GM23338 (cell line): ENCODE data around the gene USP35.

Source experiments
- CREB1 ChIP-seq: fragments of 250-450 bp; sonication (Bioruptor Pico); IDR thresholded peaks from 2 replicates; pipeline ENCODE4 v1.5.0; 2020; ENCODE audit warnings: low read depth, mild to moderate bottlenecking, moderate library complexity
- CTCF ChIP-seq, 2 experiments: fragments of 200-600 bp in 1 of 2; sonication (generic) in 1 of 2; conservative IDR thresholded peaks; 2 replicates each; pipeline versions ENCODE4 v1.5.1 to v1.6.1; 2016 to 2017; ENCODE audit warnings: antibody characterized with exemption in 2 of 2, low read depth in 2 of 2, mild to moderate bottlenecking in 2 of 2, moderate library complexity in 1 of 2
- EZH2 ChIP-seq: fragments of 200-600 bp; sonication (generic); IDR thresholded peaks from one replicate; pipeline ENCODE4 v1.8.0; 2017; ENCODE audit warnings: antibody characterized with exemption, mild to moderate bottlenecking, low read depth; ENCODE audit not compliant: unreplicated experiment
- EZH2phosphoT487 ChIP-seq: fragments of 200-600 bp; sonication (generic); IDR thresholded peaks from one replicate; pipeline ENCODE4 v1.8.1; 2018; ENCODE audit warnings: antibody characterized with exemption; ENCODE audit not compliant: unreplicated experiment
- JUNB ChIP-seq: IDR thresholded peaks from one replicate; pipeline ENCODE4 v1.6.1; 2016; ENCODE audit warnings: antibody characterized with exemption; ENCODE audit not compliant: unreplicated experiment
- NANOG ChIP-seq: IDR thresholded peaks from 2 replicates; pipeline ENCODE4 v1.6.1; 2016; ENCODE audit warnings: antibody characterized with exemption, borderline replicate concordance
- POLR2AphosphoS5 ChIP-seq: IDR thresholded peaks from 2 replicates; pipeline ENCODE4 v1.6.1; 2016; ENCODE audit warnings: antibody characterized with exemption, low read depth
- ZNF114 ChIP-seq: fragments of 250-450 bp; sonication (Bioruptor Pico); IDR thresholded peaks from 2 replicates; pipeline ENCODE4 v1.5.0; 2020; ENCODE audit warnings: mild to moderate bottlenecking, moderate library complexity
- TF ChIP-seq, protein P1 (sequence below): IDR thresholded peaks from one replicate; pipeline ENCODE4 v1.6.1; 2018; ENCODE audit warnings: antibody characterized with exemption; ENCODE audit not compliant: unreplicated experiment
- TF ChIP-seq, protein P2 (sequence below): IDR thresholded peaks from 2 replicates; pipeline ENCODE4 v1.6.1; 2016; ENCODE audit warnings: antibody characterized with exemption
- TF ChIP-seq, protein P3 (sequence below): fragments of 250-450 bp; sonication (Bioruptor Pico); IDR thresholded peaks from 2 replicates; pipeline ENCODE4 v1.5.0; 2020; ENCODE audit warnings: mild to moderate bottlenecking, moderate library complexity

GRCh38 chr11:78213526-78214330 lies 25.0 kb downstream of the USP35 start:
- TF ChIP-seq CTCF (conservative IDR thresholded peaks at IDR 0.05; ENCODE audit: low read depth in 2 of 2) (no peak), JUNB (no peak), POLR2AphosphoS5 (no peak), EZH2 (no peak), NANOG (no peak), CREB1 (CRISPR knock-in tag) (no peak), ZNF114 (CRISPR knock-in tag) (no peak), EZH2phosphoT487 (no peak)
- TF ChIP-seq, protein P1, sequence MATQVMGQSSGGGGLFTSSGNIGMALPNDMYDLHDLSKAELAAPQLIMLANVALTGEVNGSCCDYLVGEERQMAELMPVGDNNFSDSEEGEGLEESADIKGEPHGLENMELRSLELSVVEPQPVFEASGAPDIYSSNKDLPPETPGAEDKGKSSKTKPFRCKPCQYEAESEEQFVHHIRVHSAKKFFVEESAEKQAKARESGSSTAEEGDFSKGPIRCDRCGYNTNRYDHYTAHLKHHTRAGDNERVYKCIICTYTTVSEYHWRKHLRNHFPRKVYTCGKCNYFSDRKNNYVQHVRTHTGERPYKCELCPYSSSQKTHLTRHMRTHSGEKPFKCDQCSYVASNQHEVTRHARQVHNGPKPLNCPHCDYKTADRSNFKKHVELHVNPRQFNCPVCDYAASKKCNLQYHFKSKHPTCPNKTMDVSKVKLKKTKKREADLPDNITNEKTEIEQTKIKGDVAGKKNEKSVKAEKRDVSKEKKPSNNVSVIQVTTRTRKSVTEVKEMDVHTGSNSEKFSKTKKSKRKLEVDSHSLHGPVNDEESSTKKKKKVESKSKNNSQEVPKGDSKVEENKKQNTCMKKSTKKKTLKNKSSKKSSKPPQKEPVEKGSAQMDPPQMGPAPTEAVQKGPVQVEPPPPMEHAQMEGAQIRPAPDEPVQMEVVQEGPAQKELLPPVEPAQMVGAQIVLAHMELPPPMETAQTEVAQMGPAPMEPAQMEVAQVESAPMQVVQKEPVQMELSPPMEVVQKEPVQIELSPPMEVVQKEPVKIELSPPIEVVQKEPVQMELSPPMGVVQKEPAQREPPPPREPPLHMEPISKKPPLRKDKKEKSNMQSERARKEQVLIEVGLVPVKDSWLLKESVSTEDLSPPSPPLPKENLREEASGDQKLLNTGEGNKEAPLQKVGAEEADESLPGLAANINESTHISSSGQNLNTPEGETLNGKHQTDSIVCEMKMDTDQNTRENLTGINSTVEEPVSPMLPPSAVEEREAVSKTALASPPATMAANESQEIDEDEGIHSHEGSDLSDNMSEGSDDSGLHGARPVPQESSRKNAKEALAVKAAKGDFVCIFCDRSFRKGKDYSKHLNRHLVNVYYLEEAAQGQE: no peak
- TF ChIP-seq, protein P2, sequence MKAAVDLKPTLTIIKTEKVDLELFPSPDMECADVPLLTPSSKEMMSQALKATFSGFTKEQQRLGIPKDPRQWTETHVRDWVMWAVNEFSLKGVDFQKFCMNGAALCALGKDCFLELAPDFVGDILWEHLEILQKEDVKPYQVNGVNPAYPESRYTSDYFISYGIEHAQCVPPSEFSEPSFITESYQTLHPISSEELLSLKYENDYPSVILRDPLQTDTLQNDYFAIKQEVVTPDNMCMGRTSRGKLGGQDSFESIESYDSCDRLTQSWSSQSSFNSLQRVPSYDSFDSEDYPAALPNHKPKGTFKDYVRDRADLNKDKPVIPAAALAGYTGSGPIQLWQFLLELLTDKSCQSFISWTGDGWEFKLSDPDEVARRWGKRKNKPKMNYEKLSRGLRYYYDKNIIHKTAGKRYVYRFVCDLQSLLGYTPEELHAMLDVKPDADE: no peak
- TF ChIP-seq, protein P3, sequence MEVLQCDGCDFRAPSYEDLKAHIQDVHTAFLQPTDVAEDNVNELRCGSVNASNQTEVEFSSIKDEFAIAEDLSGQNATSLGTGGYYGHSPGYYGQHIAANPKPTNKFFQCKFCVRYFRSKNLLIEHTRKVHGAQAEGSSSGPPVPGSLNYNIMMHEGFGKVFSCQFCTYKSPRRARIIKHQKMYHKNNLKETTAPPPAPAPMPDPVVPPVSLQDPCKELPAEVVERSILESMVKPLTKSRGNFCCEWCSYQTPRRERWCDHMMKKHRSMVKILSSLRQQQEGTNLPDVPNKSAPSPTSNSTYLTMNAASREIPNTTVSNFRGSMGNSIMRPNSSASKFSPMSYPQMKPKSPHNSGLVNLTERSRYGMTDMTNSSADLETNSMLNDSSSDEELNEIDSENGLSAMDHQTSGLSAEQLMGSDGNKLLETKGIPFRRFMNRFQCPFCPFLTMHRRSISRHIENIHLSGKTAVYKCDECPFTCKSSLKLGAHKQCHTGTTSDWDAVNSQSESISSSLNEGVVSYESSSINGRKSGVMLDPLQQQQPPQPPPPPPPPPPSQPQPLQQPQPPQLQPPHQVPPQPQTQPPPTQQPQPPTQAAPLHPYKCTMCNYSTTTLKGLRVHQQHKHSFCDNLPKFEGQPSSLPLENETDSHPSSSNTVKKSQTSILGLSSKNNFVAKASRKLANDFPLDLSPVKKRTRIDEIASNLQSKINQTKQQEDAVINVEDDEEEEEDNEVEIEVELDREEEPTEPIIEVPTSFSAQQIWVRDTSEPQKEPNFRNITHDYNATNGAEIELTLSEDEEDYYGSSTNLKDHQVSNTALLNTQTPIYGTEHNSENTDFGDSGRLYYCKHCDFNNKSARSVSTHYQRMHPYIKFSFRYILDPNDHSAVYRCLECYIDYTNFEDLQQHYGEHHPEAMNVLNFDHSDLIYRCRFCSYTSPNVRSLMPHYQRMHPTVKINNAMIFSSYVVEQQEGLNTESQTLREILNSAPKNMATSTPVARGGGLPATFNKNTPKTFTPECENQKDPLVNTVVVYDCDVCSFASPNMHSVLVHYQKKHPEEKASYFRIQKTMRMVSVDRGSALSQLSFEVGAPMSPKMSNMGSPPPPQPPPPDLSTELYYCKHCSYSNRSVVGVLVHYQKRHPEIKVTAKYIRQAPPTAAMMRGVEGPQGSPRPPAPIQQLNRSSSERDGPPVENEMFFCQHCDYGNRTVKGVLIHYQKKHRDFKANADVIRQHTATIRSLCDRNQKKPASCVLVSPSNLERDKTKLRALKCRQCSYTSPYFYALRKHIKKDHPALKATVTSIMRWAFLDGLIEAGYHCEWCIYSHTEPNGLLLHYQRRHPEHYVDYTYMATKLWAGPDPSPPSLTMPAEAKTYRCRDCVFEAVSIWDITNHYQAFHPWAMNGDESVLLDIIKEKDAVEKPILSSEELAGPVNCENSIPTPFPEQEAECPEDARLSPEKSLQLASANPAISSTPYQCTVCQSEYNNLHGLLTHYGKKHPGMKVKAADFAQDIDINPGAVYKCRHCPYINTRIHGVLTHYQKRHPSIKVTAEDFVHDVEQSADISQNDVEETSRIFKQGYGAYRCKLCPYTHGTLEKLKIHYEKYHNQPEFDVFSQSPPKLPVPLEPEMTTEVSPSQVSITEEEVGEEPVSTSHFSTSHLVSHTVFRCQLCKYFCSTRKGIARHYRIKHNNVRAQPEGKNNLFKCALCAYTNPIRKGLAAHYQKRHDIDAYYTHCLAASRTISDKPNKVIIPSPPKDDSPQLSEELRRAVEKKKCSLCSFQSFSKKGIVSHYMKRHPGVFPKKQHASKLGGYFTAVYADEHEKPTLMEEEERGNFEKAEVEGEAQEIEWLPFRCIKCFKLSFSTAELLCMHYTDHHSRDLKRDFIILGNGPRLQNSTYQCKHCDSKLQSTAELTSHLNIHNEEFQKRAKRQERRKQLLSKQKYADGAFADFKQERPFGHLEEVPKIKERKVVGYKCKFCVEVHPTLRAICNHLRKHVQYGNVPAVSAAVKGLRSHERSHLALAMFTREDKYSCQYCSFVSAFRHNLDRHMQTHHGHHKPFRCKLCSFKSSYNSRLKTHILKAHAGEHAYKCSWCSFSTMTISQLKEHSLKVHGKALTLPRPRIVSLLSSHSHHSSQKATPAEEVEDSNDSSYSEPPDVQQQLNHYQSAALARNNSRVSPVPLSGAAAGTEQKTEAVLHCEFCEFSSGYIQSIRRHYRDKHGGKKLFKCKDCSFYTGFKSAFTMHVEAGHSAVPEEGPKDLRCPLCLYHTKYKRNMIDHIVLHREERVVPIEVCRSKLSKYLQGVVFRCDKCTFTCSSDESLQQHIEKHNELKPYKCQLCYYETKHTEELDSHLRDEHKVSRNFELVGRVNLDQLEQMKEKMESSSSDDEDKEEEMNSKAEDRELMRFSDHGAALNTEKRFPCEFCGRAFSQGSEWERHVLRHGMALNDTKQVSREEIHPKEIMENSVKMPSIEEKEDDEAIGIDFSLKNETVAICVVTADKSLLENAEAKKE (CRISPR knock-in tag): no peak
